HPDE6-E6E7 (cell line): Measurements from ENCODE around the gene MAPK8IP1.
A peak's percentile ranks its signal among the peaks of the same experiment; 100 is the strongest.
"Not testable (repeated sequence)": the region's sequence is repeated elsewhere in the genome, so short reads cannot be mapped to it uniquely, and the experiment has no call there.

Experiments used
- DNase-seq: peaks from one replicate; pipeline ENCODE4 v3.0.0; 2011; ENCODE audit warnings: missing footprints; ENCODE audit errors: extremely low spot score

The MAPK8IP1 gene

DNA sequence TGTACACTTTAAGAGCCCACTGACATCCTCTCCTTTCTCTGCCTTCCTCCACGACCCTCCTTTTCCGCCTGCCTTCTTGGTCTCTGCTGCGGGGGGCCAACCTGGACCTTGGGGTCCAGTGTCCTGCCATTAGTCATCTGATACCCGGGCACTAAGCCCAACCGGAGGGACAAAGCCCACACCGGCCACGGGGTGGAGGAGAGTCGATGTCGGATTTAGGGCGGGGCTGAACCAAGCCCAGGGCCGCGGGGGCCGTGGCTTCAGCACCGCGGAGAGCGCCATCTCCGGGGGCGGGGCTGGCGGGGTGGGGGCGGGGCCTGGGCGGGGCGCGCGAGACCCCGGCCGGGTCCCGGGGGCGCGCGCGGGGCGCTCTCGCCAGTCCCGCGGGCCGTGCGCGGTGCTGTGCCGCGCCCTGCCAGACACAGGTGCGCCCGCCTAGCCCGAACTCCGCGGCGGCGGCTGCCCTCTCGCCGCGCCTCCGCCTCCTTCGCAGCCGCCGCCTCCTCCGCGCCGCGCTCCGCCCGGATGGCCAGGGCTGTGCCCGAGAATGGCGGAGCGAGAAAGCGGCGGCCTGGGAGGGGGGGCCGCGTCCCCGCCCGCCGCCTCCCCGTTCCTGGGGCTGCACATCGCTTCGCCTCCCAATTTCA is at the start of gene MAPK8IP1:
Gene MAPK8IP1, plus strand, starts transcription at position 378 of the 647 bp plus-strand sequence. Its CDS starts 170 bp downstream, at position 548.
- DNase-seq = peak; percentile 59

DNA sequence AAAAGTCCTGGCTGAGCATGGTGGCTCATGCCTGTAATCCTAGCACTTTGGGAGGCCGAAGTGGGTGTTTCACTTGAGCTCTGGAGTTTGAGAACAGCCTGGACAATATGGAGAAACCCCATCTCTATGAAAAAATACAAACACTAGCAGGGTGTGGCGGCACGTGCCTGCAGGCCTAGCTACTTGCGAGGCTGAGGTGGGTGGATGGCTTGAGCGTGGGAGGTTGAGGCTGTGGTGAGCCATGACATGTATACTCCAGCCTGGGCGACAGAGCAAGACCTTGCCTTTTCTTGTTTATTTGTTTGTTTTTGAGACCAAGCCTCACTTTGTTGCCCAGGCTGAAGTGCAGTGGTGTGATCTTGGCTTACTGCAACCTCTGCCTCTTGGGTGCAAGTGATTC is 46.2 kb upstream of the MAPK8IP1 start:
- DNase-seq = no peak

DNA sequence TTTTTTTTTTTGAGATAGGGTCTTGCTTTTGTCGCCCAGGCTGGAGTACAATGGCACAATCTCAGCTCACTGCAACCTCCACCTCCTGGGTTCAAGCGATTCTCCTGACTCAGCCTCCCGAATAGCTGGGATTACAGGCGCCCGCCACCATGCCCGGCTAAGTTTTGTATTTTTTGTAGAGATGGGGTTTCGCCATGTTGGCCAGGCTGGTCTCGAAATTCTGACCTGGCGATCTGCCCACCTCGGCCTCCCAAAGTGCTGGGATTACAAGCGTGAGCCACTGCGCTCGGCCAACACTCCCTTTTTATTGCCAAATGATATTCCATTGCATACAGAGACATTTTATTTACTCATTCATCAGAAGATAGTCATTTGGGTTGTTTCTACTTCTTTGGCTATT is 45.2 kb upstream of the MAPK8IP1 start:
- not testable (repeated sequence) for DNase-seq

DNA sequence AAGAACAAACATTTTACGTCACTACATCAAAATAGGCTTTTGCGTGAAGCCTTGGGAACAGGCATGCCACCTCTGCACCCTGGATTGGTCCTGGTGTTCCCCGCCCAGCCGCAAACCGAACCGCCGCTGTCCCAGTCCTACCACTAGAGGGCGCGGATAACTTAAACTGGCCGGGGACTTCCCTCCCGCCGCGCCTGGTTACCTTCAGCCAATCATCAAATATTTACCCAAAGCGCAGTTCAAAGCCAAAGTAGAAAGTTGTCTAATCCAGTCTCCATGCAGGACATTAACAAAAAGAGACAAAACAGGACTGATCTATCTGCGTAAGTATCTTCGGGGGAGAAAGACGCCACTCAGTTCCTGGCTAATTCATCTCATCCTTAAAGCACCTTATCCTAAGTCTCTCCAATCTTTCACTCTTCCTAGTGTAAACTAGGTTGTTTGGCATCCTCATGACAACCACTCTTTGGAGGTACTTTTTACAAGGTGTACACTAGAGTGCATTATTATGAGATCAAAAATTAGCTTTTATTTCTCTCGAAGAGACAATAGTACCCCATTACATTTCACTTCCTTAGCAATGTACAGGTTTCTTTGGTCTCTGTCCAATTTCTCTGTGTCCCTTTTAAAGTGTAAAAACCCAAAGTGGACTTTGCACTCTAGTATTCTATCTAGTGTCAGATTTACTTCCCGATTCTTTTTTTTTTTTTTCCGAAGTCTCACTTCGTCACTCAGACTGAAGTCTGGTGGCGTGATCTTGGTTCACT is 42.1 kb upstream of the MAPK8IP1 start:
- peak; percentile 86 for DNase-seq

DNA sequence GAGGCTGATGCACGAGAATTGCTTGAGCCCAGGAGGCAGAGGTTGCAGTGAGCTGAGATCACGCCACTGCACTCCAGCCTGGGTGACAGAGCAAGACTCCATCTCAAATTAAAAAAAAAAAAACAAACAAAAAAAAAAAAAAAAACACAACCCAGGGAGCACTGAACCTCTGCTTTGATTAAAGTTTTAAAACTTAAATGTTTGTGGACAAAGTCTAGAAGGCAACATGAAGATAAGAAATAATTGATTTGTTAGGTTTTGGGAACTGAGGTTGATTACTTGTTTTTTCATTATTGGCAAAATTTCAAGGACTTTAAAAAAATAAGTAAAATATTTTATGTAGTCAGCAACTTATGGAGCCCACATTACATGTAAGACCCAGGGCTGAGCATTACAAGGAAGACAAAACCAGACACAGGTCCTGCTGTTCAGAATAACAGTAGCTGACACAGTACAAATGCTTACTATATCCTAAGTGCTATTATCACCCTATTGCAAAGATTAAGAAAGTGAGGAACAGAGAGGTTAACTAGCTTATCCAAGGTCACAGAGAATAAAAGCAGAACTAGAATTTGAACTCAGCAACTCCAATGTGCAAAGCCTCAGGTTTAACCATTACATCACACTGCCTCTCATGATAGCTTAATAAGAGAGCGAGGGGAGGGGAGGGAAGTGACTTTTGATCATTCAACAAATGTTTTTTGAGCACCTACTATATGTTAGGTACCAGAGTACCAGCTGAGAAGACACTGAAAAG is 40.5 kb upstream of the MAPK8IP1 start:
- DNase-seq = no peak

DNA sequence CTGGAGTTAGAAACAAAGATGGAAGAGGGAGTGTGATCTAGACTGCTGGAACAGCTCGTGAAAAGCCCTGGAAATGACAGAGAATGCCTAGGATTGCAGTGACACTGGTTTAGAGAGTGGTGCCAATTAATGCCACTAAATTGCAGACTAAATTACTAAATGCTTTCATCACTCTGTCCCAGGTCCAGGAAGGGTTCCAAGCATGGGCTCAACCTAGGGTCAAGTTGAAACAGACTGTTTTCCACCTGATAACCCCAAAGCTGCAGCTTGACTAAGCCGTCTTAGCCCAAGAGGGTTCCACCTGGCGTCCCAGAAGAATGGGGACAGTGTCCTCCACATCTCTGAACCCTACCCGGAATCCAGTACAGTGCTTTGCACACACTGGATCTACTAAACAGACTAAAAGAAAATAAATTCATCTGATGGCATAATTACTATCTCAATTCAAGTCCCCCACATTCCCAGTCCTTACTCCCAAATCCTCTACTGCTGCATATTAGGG is 39.2 kb upstream of the MAPK8IP1 start:
- no peak for DNase-seq

DNA sequence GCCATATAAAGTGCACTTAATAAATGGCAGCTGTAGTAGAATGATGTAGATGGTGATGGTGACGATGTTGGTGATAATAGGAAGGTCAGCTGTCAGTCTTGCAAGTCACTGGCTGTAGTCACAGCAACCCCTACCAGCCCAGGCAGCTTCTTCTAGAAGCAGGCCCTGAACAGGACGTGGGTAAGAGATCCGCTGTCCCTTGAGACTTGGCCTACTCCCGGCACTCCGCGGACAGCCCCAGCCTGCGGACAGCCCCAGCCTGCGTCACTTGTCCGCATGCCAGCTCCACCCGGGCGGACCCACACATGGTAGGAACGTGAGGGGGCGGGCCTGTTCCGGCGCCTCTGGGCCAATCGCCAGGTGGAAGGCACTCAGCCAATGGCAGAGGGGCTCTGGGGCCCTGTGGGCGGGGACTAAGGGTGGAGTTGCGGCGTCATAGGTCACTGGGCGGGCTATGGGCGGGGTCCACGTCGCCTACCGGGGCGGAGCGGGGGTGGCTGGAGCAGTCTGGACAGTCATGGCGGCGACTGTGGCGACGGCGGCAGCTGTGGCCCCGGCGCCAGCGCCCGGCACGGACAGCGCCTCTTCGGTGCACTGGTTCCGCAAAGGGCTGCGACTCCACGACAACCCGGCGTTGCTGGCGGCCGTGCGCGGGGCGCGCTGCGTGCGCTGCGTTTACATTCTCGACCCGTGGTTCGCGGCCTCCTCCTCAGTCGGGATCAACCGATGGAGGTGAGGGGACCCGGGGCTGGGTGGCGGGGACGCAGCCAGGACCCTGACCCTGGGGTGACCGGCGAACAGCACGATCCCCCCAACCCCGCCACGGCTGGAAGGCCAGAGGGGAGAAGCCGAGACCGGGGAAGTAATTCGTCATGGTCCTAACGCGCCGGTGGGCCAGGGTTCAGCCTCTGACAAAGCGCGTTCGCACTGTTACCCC is 38.2 kb upstream of the MAPK8IP1 start, which contains the start of gene CRY2:
Gene CRY2, plus strand, starts transcription at position 502 of the 937 bp plus-strand sequence. Its CDS starts 16 bp downstream, at position 518.
- DNase-seq = peak; percentile 95

DNA sequence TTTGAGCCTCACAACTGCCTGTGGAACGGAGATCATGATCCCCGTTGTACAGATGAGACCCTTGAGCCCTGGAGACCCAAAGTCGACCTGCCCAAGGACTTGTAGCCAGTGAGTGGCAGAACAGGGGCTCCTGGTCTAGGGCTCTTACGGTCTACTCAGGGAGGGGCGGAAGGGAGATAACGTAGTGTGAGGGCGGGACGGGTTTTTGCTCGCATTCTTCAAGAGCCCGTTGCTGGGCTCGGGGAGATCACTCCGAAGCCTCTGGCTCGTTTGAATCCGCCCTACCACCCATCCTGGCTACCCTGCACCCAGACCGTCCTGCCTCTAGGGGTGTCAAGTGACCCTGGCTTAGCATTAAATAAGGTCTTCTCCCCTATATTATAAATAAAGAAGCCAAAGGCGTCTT is 37.5 kb upstream of the MAPK8IP1 start:
- DNase-seq = peak; percentile 39

DNA sequence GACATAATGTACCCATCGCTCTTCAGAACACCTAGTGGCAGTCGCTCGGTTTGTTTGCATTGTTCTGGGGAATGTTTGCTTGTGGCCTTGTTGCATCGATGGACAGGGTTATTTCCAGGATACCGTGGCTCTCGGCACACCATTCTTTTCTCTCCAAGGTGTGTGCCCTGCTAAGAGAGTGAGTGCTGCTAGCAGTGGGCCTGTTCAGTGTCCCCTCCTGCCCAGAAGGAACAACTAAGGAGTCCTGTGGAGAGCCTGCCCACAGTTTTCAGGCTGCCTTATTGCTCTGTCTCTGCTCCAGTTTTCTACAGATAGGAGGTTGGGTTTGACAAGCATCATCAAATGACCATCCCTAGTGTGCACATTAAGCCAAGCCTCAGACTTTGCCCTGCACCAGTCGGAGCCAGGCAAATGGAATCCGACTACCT is 36.8 kb upstream of the MAPK8IP1 start:
- no peak for DNase-seq

DNA sequence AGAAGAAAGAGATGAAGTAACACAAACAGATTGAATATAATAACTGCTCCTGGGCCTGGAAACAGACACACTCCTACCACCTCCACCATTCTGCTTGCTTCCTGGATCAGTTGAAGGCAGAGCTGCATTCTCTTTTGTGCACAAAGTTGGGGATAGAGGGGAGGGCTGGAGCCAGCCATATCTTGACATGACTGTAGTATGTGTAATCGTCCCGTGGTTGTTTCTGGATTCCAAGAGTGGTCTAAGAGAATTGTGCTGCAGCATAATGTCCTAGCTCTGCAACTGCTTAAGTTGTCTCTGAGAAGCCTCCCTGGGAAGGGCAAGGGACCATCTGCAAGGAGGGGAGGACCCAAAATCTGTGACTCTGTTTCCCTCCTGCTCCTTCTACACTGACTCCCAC is 35.0 kb upstream of the MAPK8IP1 start:
- DNase-seq = no peak

DNA sequence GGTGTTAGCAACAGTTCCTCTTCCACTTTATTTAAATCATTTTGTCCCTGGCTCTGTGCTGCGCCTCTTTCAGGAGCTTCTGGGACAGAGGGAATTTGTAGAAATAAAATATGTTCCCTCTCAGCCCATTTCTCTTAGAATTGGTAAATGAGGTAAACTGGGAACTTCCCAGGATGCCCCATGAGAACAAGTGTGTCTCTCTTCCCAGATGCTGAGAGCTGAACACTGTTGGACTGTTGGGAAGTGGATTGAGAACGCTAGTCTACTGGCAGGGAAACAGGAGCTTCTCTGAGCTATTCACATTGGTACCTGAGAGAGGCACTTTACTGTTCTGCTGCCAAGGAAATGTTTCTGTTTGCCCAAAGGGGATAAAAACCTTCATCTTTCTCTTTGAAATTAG is 34.2 kb upstream of the MAPK8IP1 start:
- no peak for DNase-seq

DNA sequence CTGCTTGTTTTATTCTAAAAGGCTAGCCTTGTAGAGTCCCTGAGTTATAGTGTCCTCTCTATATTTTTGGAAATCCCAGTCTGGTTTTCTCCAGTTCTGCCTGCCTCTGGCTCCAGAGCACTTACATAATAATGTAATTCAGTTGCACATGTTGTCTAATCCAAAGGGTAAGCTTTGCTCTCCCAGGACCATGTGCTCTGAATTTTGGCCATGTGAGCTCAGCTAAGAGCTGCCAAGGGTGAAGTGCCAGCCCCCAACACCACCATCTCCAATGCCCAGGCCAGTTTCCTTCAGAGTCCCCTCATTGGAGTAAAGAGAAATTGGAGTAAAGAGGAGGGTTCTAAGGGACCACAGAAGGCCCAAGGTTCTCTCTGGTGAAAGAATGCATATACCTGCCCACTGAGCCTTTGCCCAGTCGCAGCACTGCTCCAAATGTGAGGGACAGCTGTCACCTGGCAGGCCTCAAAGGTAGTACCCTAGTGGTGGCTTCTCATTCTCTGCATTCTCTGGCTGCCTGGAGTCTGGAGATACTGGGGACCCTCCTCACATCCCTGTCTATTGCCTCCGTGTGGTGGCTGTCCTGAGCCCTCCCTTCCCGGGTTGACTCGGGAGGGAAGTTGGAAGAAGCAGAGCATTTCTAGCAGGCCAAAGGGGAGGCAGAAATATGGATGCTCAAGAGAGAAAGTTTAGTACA is 33.3 kb upstream of the MAPK8IP1 start:
- no peak for DNase-seq

DNA sequence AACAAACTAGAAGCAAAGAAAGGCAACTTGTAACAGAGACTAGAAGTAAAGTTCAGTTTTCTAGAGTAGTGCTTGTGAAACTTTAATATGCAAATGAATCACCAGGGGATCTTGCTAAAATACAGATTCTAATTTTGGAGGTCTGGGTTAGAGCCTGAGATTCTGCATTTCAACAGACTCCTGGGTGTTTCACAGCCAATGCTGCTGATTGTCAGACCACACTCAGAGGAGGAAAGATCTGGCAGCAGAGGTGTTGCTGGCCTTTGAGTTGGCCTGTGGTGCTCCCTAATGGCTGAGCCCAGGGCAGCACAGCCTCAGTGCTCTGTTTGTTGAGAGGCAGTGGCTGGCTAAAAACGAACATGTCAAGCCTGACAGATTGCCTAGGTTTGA is 32.7 kb upstream of the MAPK8IP1 start:
- no peak for DNase-seq

DNA sequence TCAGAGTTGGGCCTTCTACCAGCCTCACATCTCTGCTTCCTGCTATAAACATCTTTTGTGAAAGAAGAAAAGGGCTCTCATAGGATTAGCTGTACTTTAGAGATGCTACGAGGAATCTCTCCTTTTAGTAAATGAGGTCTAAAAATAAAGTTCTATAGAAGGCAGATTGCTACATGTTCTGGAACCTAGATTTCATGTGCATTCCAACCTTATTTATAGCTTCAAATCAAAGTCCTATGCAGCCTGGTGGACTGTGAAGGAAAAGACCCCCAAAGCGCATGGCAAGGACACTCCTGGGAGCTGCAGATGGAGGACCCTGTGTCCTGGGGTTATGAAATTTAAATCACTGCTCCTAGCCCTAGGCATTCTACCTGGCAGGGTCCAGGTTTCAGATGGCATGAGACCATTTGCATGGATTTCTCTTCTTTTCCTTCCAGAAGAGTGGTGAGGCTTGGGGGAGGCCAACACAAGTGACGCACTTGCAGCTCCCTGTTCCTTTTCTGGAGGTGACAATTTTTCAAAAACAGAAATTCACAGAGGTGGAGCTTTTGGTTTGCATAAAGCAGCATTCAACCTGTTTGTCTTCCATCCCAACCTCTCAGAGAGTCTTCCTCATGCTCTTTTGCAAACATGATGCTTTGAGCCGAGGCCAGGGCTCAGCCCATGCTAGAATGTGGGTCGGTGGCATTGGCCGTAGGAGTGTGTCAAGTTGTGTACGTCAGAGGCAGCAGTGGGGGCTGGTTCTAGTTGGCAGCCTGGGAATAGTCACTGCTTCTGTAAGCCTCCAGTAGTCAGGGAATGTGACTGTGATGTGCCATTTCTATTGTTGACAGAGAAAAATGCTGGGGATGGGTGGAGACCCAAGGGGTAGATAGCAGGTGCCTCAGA is 31.9 kb upstream of the MAPK8IP1 start:
- no peak for DNase-seq

DNA sequence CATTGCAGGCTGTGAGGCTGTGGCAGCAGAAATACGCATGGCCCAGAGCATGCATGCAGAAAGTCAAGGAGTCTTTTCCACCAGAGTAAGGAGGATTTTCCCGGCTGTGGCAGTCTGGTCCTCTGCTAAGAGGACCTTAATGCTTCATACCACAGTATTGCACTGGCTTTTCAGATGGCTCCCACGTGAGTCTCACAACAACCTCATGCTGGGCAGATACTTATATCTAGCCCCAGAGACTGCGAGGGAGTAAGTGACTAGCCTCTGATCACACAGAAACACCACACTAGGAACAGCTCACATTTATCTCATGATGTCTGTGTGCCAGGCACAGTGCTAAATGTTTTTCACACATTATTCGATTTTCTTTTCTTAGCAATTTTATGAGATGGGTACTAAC is 30.1 kb upstream of the MAPK8IP1 start:
- DNase-seq = no peak

DNA sequence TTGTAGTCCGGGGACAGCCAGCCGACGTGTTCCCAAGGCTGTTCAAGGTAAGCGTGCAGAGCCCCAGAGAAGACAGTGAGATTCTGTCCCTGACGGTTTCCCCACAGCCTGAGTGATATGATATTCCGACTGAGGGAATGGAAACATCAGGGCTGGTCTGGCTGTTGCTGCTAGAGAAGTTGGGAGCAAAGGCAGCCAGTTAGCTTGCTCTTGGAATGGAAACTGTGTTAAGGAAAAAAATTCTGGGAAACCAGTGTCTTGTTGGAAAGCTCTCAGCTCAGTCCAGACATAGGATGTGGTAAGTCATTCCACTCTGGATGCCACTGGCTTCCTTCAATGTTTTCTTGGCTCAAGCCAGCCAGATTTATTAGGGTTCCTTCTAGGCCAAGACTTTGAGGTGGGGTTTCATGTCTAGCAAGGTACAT is 29.4 kb upstream of the MAPK8IP1 start:
- DNase-seq = no peak

DNA sequence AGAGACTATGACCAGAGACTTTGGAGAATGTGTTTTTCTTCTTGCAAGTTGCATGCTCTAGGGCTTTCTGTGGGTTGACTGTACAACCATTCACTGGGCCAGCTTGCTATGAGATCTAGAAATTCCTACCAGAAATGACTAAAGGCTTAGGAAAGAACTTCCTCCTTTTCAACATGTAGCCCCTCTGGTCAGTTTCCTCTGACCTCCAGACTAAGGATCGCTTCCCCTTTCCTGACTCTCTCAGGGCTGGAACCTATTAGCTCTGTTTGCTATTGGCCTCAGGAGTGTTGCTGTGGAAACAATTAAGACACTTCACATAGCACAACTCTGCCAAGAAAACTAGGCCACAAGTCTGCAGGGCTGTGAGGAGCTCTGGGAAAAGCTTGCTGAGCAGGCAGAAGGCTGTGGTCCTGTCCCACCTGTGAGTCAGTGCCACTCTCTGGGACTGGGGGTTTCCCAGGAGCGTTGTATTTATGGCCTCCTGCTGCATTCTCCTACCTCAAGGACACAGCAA is 27.4 kb upstream of the MAPK8IP1 start:
- DNase-seq = no peak

DNA sequence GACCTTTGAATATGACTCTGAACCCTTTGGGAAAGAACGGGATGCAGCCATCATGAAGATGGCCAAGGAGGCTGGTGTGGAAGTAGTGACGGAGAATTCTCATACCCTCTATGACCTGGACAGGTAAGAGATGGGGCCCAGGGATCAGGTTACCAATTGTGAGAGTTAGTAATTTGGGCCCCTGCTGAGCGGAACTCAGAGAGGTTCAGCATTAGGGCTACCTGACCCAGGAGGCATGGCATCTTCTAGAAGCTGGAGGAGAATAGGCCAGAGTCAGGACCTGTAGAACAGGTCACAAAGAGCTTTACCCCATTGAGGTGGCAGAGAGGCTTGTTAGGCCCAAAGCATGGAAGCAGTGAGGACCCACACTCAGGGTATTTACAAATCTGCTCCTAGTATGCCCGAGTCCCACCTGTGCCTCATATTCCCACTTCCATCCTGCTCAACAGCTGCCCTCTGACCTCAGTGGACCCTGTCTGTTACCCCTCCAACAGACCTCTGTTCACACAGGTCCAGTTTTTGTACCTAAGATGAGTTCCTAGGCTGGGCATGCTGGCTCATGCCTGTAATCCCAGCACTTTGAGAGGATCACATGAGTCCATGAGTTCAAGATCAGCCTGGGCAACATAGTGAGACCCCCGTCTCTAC is 26.6 kb upstream of the MAPK8IP1 start:
- no peak for DNase-seq

DNA sequence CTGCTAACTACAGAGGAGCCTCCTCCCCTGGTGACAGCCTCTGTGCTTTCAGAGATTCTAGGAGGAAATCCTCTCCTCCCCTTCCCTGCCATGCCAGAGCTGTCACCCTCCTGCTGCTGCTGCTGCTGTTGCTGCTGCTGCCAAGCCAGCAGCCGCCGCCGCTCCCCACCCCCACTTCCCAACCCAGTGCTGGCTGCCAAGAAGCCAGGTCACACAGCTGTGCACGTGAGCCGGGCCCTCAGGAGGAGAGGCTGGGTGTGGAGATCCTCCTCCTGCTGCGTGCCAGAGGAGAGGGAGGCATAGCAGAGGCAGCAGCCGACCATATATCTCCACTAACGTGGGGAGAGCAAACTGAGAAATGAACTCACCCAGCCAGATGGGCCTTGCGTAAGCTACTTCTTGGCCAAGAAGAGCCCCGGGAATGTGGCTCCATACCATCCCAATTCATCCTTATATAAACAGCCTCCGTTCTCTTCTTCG is 25.8 kb upstream of the MAPK8IP1 start:
- no peak for DNase-seq
